HepG2 (cell line): ENCODE results near the gene MAP3K3.

ENCODE experiments used
- ATF3 ChIP-seq: sonication (generic); formaldehyde crosslinking; IDR thresholded peaks from 2 replicates; pipeline ENCODE4 v1.4.0; 2020; ENCODE audit warnings: missing genetic modification reagents
- CBX5 ChIP-seq: sonication (generic); formaldehyde crosslinking; IDR thresholded peaks from 2 replicates; pipeline ENCODE4 v1.4.0; 2020; ENCODE audit warnings: missing genetic modification reagents, borderline replicate concordance
- CTCF ChIP-seq: sonication (generic); formaldehyde crosslinking; IDR thresholded peaks from 2 replicates; pipeline ENCODE4 v1.5.0; 2020; ENCODE audit warnings: mild to moderate bottlenecking, missing genetic modification reagents, moderate library complexity
- EZH2 ChIP-seq: conservative IDR thresholded peaks from 2 replicates; pipeline ENCODE4 v1.6.1; 2012; ENCODE audit warnings: mild to moderate bottlenecking, low read depth, low read length, moderate library complexity
- FOSL2 ChIP-seq: sonication (generic); formaldehyde crosslinking; IDR thresholded peaks from 2 replicates; pipeline ENCODE4 v1.4.0; 2020; ENCODE audit warnings: missing genetic modification reagents
- HMGXB4 ChIP-seq, 2 experiments: sonication (generic) in 1 of 2; formaldehyde crosslinking in 1 of 2; IDR thresholded peaks; 2 replicates each; pipeline versions ENCODE4 v1.4.0 to v1.6.1; 2018 to 2020; ENCODE audit warnings: missing genetic modification reagents in 2 of 2, borderline replicate concordance in 1 of 2, low read depth in 1 of 2, mild to moderate bottlenecking in 1 of 2, missing biosample characterization in 1 of 2
- MYC ChIP-seq: sonication (generic); formaldehyde crosslinking; IDR thresholded peaks from 2 replicates; pipeline ENCODE4 v1.9.0; 2021; ENCODE audit warnings: missing genetic modification reagents, borderline replicate concordance
- NFE2 ChIP-seq: sonication (generic); formaldehyde crosslinking; IDR thresholded peaks from 2 replicates; pipeline ENCODE4 v1.4.0; 2020; ENCODE audit warnings: missing genetic modification reagents
- NR3C1 ChIP-seq: sonication (generic); formaldehyde crosslinking; IDR thresholded peaks from 2 replicates; pipeline ENCODE4 v1.4.0; 2020; ENCODE audit warnings: missing genetic modification reagents
- PATZ1 ChIP-seq: sonication (generic); formaldehyde crosslinking; IDR thresholded peaks from 2 replicates; pipeline ENCODE4 v1.4.0; 2020; ENCODE audit warnings: missing genetic modification reagents
- POLR2A ChIP-seq, 2 experiments: IDR thresholded peaks; 2 replicates each; pipeline ENCODE4 v1.6.1; 2011; ENCODE audit warnings: low read depth in 2 of 2, low read length in 2 of 2, mild to moderate bottlenecking in 1 of 2, moderate library complexity in 1 of 2; ENCODE audit not compliant: insufficient read depth in 1 of 2
- ZKSCAN5 ChIP-seq: sonication (generic); formaldehyde crosslinking; IDR thresholded peaks from 2 replicates; pipeline ENCODE4 v1.5.1; 2020; ENCODE audit warnings: mild to moderate bottlenecking, missing genetic modification reagents
- ZNF563 ChIP-seq: sonication (generic); formaldehyde crosslinking; IDR thresholded peaks from 2 replicates; pipeline ENCODE4 v1.8.0; 2022; ENCODE audit warnings: mild to moderate bottlenecking, moderate library complexity, missing genetic modification reagents
- ZNF576 ChIP-seq: sonication (generic); formaldehyde crosslinking; IDR thresholded peaks from 2 replicates; pipeline ENCODE4 v1.4.0; 2020; ENCODE audit warnings: mild to moderate bottlenecking, missing genetic modification reagents

- no peak for TF ChIP-seq PATZ1 (CRISPR knock-in tag)
- no peak for TF ChIP-seq FOSL2 (CRISPR knock-in tag)
- TF ChIP-seq HMGXB4 (CRISPR knock-in tag; IDR thresholded peaks at IDR 0.05; ENCODE audit: borderline replicate concordance in 1 of 2, low read depth in 1 of 2): no peak
- no peak for TF ChIP-seq NR3C1 (CRISPR knock-in tag)
- TF ChIP-seq ATF3 (CRISPR knock-in tag): no peak
- no peak for TF ChIP-seq MYC (CRISPR knock-in tag)
- TF ChIP-seq CTCF (CRISPR knock-in tag): no peak
- no peak for TF ChIP-seq EZH2
- no peak for TF ChIP-seq ZNF563
- no peak for TF ChIP-seq CBX5 (CRISPR knock-in tag)
- TF ChIP-seq ZNF576 (CRISPR knock-in tag): no peak
- TF ChIP-seq ZKSCAN5 (CRISPR knock-in tag): no peak
- TF ChIP-seq POLR2A (IDR thresholded peaks at IDR 0.05; ENCODE audit: insufficient read depth in 1 of 2, low read depth in 2 of 2, low read length in 2 of 2): no peak
- TF ChIP-seq NFE2 (CRISPR knock-in tag): no peak
Measured at GRCh38 chr17:63722403-63722802, 100.2 kb downstream of the MAP3K3 start.
